A549 (cell line): ENCODE data around the gene KIF5A. TPM values are rescaled to one million over a fixed set of nuclear protein-coding genes. Genes with fewer than 3 reads are reported as not detected.

Source experiments
- ATAC-seq, 2 experiments: fragments of 200-7000 bp in 1 of 2; fragments of >200 bp in 1 of 2; cut with Nextera tagmentation in 1 of 2; cut with Tn5 transposase in 1 of 2; 3 replicates each; pipeline versions ENCODE4 v1.8.0 to v1.9.1; 2018 to 2020; ENCODE audit warnings: mild to moderate bottlenecking in 1 of 2, moderate library complexity in 1 of 2
- CTCF ChIA-PET: fragments of 300-600 bp; sonication (Branson Sonifier 250); formaldehyde crosslinking; extraction: SDS; loops from one replicate; lab custom pipeline; 2021; ENCODE audit warnings: antibody characterized with exemption, inconsistent platforms; lab: Yijun Ruan, JAX
- POLR2A ChIA-PET: fragments of 350-600 bp; formaldehyde crosslinking; extraction: SDS; loops from one replicate; lab custom pipeline; 2021; ENCODE audit warnings: antibody characterized with exemption, inconsistent platforms; lab: Yijun Ruan, JAX
- DNase-seq, 2 experiments: peaks; one replicate each; pipeline versions ENCODE4 v3.0.0 to v3.0.0-alpha.2; 2011 to 2016; ENCODE audit warnings: low read depth in 1 of 2, low spot score in 1 of 2
- FAIRE-seq: peaks from 2 replicates; lab custom pipeline; 2011; peaks lifted over from hg19 to GRCh38; lab: Jason Lieb, UNC
- H3K27ac ChIP-seq, 2 experiments: fragments of >200 bp; sonication (Bioruptor Twin); formaldehyde crosslinking; 3 replicates each; pipeline ENCODE4 v1.5.1; 2016 to 2017
- H3K4me1 ChIP-seq: fragments of >200 bp; sonication (Bioruptor Twin); formaldehyde crosslinking; 3 replicates; pipeline ENCODE4 v1.6.1; 2016
- H3K4me2 ChIP-seq: fragments of >200 bp; sonication (Bioruptor Twin); formaldehyde crosslinking; 3 replicates; pipeline ENCODE4 v1.6.1; 2016
- H3K4me3 ChIP-seq: fragments of >200 bp; sonication (Bioruptor Twin); formaldehyde crosslinking; 3 replicates; pipeline ENCODE4 v1.5.1; 2016
- H3K9me3 ChIP-seq: fragments of >200 bp; sonication (Bioruptor Twin); formaldehyde crosslinking; 3 replicates; pipeline ENCODE4 v1.6.1; 2016
- BHLHE40 ChIP-seq: IDR thresholded peaks from 2 replicates; pipeline ENCODE4 v1.6.1; 2012; ENCODE audit warnings: low read depth, low read length, inconsistent platforms
- CBX8 ChIP-seq: fragments of 200-600 bp; sonication (generic); IDR thresholded peaks from 2 replicates; pipeline ENCODE4 v1.6.1; 2016
- CEBPB ChIP-seq, 2 experiments: fragments of >200 bp in 1 of 2; sonication (Bioruptor Twin) in 1 of 2; formaldehyde crosslinking in 1 of 2; IDR thresholded peaks; 2 replicates each; pipeline ENCODE4 v1.6.1; 2012 to 2016
- CHD4 ChIP-seq: fragments of 200-600 bp; sonication (generic); IDR thresholded peaks from 2 replicates; pipeline ENCODE4 v1.6.1; 2016; ENCODE audit warnings: antibody characterized with exemption, mild to moderate bottlenecking, borderline replicate concordance
- EHF ChIP-seq: fragments of 250-450 bp; sonication (Bioruptor Pico); IDR thresholded peaks from 2 replicates; pipeline ENCODE4 v1.5.0; 2020; ENCODE audit warnings: mild to moderate bottlenecking
- EP300 ChIP-seq, 2 experiments: fragments of >200 bp; sonication (Bioruptor Twin); formaldehyde crosslinking; IDR thresholded peaks; 2 replicates in 1 of 2; 3 replicates in 1 of 2; pipeline ENCODE4 v1.6.1; 2016 to 2017
- ESRRA ChIP-seq: fragments of 150-350 bp; IDR thresholded peaks from 2 replicates; pipeline ENCODE4 v1.6.1; 2014; ENCODE audit warnings: mild to moderate bottlenecking, low read length, borderline replicate concordance
- FOSL2 ChIP-seq, 2 experiments: fragments of 450-650 bp in 1 of 2; fragments of >200 bp in 1 of 2; sonication (Bioruptor Twin) in 1 of 2; formaldehyde crosslinking; IDR thresholded peaks; 2 replicates each; pipeline versions ENCODE4 v1.5.0 to v1.6.1; 2016 to 2020; ENCODE audit warnings: mild to moderate bottlenecking in 1 of 2, moderate library complexity in 1 of 2
- GATA3 ChIP-seq: IDR thresholded peaks from 2 replicates; pipeline ENCODE4 v1.6.1; 2012; ENCODE audit warnings: borderline replicate concordance
- HOXB13 ChIP-seq: fragments of 250-450 bp; sonication (Bioruptor Pico); IDR thresholded peaks from 2 replicates; pipeline ENCODE4 v1.5.0; 2020; ENCODE audit warnings: low read depth, mild to moderate bottlenecking, moderate library complexity
- HOXB5 ChIP-seq: fragments of 250-450 bp; sonication (Bioruptor Pico); IDR thresholded peaks from 2 replicates; pipeline ENCODE4 v1.5.0; 2020; ENCODE audit warnings: mild to moderate bottlenecking, moderate library complexity
- JUN ChIP-seq, 2 experiments: fragments of >200 bp; sonication (Bioruptor Twin); formaldehyde crosslinking; IDR thresholded peaks; 2 replicates in 1 of 2; 3 replicates in 1 of 2; pipeline ENCODE4 v1.6.1; 2016 to 2017
- MAFK ChIP-seq: fragments of 450-650 bp; IDR thresholded peaks from 2 replicates; pipeline ENCODE4 v1.6.1; 2014; ENCODE audit not compliant: partially characterized antibody
- POLR2A ChIP-seq: IDR thresholded peaks from 2 replicates; pipeline ENCODE4 v1.6.1; 2012; ENCODE audit warnings: mild to moderate bottlenecking, low read length
- POLR2AphosphoS2 ChIP-seq: conservative IDR thresholded peaks from 2 replicates; pipeline ENCODE4 v1.6.1; 2012; ENCODE audit warnings: low read length, improper control_type of control experiment, inconsistent platforms
- RARB ChIP-seq: fragments of 250-450 bp; sonication (Bioruptor Pico); IDR thresholded peaks from 2 replicates; pipeline ENCODE4 v1.8.0; 2021; ENCODE audit warnings: mild to moderate bottlenecking, moderate library complexity
- RNF2 ChIP-seq: fragments of 200-600 bp; sonication (generic); IDR thresholded peaks from 2 replicates; pipeline ENCODE4 v1.6.1; 2016; ENCODE audit warnings: low read depth, mild to moderate bottlenecking, antibody characterized with exemption, moderate library complexity, borderline replicate concordance
- SMC3 ChIP-seq: fragments of >200 bp; sonication (Bioruptor Twin); formaldehyde crosslinking; IDR thresholded peaks from 3 replicates; pipeline ENCODE4 v1.6.1; 2018; ENCODE audit warnings: inconsistent platforms
- ZC3H11A ChIP-seq: fragments of 450-650 bp; IDR thresholded peaks from 2 replicates; pipeline ENCODE4 v1.6.1; 2014; ENCODE audit warnings: antibody characterized with exemption, mild to moderate bottlenecking
- ZFP36 ChIP-seq: fragments of 450-650 bp; IDR thresholded peaks from 2 replicates; pipeline ENCODE4 v1.6.1; 2014; ENCODE audit warnings: borderline replicate concordance; ENCODE audit not compliant: partially characterized antibody
- ZNF302 ChIP-seq: fragments of 250-450 bp; sonication (Bioruptor Pico); IDR thresholded peaks from 2 replicates; pipeline ENCODE4 v1.9.0; 2021; ENCODE audit warnings: inconsistent platforms, mild to moderate bottlenecking, moderate library complexity
- ZSCAN20 ChIP-seq: fragments of 250-450 bp; sonication (Bioruptor Pico); IDR thresholded peaks from 2 replicates; pipeline ENCODE4 v1.8.0; 2022; ENCODE audit warnings: mild to moderate bottlenecking, moderate library complexity
- WGBS: methylation state at CpG from one replicate; pipeline ENCODE4 v1.1.6; 2017; ENCODE audit errors: missing lambda C conversion rate; 5-methylcytosine and 5-hydroxymethylcytosine counted together
- polyA plus RNA-seq, 4 experiments: library from polyadenylated mRNA; depleted of rRNA in 3 of 4; stranded (reverse); fragments of >200 nt; fragmentation: RNase III in 1 of 4; extraction: RNeasy Plus Mini Kit Qiagen cat#74134 plus additional on column Dnase treatment in 1 of 4; gene quantifications; 2 replicates in 3 of 4; 3 replicates in 1 of 4; pipeline ENCODE4 v1.2.3, GENCODE V29; 2011 to 2017
- TF ChIP-seq, protein P1 (sequence below): IDR thresholded peaks from 2 replicates; pipeline ENCODE4 v1.6.1; 2012
- TF ChIP-seq, protein P2 (sequence below): fragments of 250-450 bp; sonication (Bioruptor Pico); IDR thresholded peaks from 2 replicates; pipeline ENCODE4 v1.5.0; 2020; ENCODE audit warnings: low read depth, mild to moderate bottlenecking, moderate library complexity
- TF ChIP-seq, protein P3 (sequence below): IDR thresholded peaks from 2 replicates; pipeline ENCODE4 v1.6.1; 2012; ENCODE audit warnings: low read depth, borderline replicate concordance
- TF ChIP-seq, protein P4 (sequence below): fragments of 250-450 bp; sonication (Bioruptor Pico); IDR thresholded peaks from 2 replicates; pipeline ENCODE4 v1.5.0; 2021; ENCODE audit warnings: mild to moderate bottlenecking, moderate library complexity, borderline replicate concordance
- TF ChIP-seq, protein P5 (sequence below): fragments of >200 bp; sonication (Bioruptor Twin); formaldehyde crosslinking; IDR thresholded peaks from 2 replicates; pipeline ENCODE4 v1.6.1; 2016
- TF ChIP-seq, protein P6 (sequence below): fragments of 450-650 bp; IDR thresholded peaks from 2 replicates; pipeline ENCODE4 v1.6.1; 2014; ENCODE audit warnings: antibody characterized with exemption

Gene KIF5A
- polyA plus RNA-seq, 2 of the 4 experiments (the other 2 are of a cell fraction), result 0.61 to 0.89 TPM

DNA sequence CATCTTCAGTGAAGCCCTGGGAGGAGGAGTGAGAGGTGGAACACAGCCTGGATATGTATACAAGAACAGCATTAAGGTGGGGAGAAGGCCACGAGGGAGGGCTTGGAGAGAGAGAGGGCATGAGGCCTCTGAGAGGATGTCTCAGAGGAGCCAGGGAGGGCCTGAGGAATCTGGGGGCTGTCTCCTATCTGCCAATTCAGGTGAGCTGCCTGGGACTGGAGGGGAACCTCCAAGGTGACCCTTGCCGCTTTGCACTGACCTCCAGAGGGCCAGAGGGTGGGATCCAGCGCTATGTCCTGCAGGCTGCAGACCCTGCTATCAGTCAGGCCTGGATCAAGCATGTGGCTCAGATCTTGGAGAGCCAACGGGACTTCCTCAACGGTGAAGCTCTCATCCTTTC lies 65.8 kb downstream of the KIF5A start:
- FAIRE-seq (no peak), DNase-seq (no peak), ATAC-seq (no peak)
- H3K4me1 ChIP-seq, result peaks cover 13% of the 10 kb centered on the region; the same call in 2 of the 3 replicates
- no peak overlapping the region for H3K4me3 ChIP-seq
- ChIA-PET POLR2A (no interaction called here), CTCF (interaction anchor here (0.7 to 20.9 kb wide), 6 partner anchors 10 to 308 kb away, joined by 3 to 336 read pairs (median 4); partner anchors contain the start of genes B4GALNT1 and GLI1)
- no peak overlapping the region for H3K27ac ChIP-seq
- H3K9me3 ChIP-seq, result no peaks in the 10 kb centered on the region
- WGBS, result 80% methylated on average over 5 of the region's 5 CpGs
- no peak overlapping the region for H3K4me2 ChIP-seq
- no peak for TF ChIP-seq POLR2A
- TF ChIP-seq CHD4, result no peak
- no peak for TF ChIP-seq POLR2AphosphoS2
- no peak for TF ChIP-seq HOXB5
- no peak for TF ChIP-seq ZNF302 (CRISPR knock-in tag)
- TF ChIP-seq ZSCAN20, result no peak
- no peak for TF ChIP-seq GATA3
- no peak for TF ChIP-seq ZC3H11A
- TF ChIP-seq EP300 (IDR thresholded peaks at IDR 0.05), result no peak
- no peak for TF ChIP-seq RNF2
- TF ChIP-seq CBX8, result no peak
- TF ChIP-seq HOXB13 (CRISPR knock-in tag), result no peak
- no peak for TF ChIP-seq JUN (IDR thresholded peaks at IDR 0.05)
- TF ChIP-seq BHLHE40, result no peak
- no peak for TF ChIP-seq EHF

DNA sequence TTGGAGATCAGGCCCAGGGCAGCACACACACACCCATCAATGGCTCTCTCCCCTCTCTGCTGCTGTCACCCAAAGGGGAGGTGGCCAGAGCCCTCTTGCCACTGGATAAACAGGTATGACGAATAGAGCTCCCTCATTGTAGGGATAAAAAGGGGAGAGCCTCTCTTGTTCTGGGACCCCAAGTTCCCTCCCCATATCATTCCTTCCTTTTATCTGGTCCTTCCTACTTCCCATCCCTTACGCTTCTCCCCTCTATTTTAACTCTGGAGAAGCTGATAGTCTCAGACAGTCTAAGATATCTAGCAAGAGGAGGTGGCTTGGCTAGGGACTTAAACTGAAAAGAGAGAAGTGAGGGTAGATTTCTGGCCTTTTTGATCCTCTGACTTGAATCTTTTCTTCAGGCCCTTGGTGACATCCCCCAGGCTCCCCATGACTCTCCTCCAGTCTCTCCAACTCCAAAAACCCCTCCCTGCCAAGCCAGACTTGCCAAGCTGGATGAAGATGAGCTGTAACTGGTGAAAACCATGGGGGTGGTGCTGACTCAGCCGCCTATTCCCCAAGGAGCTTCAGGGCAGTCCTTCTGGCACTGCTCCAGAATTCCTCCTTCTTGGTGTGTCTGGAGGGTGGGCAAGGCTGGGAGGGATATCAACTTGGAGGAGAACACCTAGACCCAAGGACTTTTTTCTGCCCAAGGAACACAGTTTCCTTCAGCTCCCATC lies 66.7 kb downstream of the KIF5A start:
- H3K27ac ChIP-seq, result no peak overlapping the region
- ATAC-seq, result no peak
- CTCF ChIA-PET, result interaction anchor here (20.9 kb wide), 1 partner anchor 35 kb away, joined by 336 read pairs; no protein-coding TSS in a partner anchor

More for the DNA sequence above, 66.7 kb downstream of the KIF5A start:
- H3K4me1 ChIP-seq, result peaks cover 16% of the 10 kb centered on the region; the same call in 1 of the 3 replicates
- 78% methylated on average over 3 of the region's 3 CpGs for WGBS
- no peak for DNase-seq
- H3K9me3 ChIP-seq, result no peaks in the 10 kb centered on the region
- POLR2A ChIA-PET, result no interaction called here
- H3K4me2 ChIP-seq, result no peak overlapping the region
- FAIRE-seq, result no peak
- H3K4me3 ChIP-seq, result no peak overlapping the region
- TF ChIP-seq EP300 (IDR thresholded peaks at IDR 0.05) (no peak), POLR2AphosphoS2 (no peak), HOXB13 (CRISPR knock-in tag) (no peak), HOXB5 (no peak), CHD4 (no peak), CBX8 (no peak), FOSL2 (IDR thresholded peaks at IDR 0.05) (no peak), FOSL2 (CRISPR knock-in tag; IDR thresholded peaks at IDR 0.05) (no peak), ZFP36 (no peak), ESRRA (no peak), MAFK (no peak), CEBPB (IDR thresholded peaks at IDR 0.05) (no peak), JUN (IDR thresholded peaks at IDR 0.05) (no peak), RARB (CRISPR knock-in tag) (no peak), SMC3 (no peak)
- TF ChIP-seq, protein P1, sequence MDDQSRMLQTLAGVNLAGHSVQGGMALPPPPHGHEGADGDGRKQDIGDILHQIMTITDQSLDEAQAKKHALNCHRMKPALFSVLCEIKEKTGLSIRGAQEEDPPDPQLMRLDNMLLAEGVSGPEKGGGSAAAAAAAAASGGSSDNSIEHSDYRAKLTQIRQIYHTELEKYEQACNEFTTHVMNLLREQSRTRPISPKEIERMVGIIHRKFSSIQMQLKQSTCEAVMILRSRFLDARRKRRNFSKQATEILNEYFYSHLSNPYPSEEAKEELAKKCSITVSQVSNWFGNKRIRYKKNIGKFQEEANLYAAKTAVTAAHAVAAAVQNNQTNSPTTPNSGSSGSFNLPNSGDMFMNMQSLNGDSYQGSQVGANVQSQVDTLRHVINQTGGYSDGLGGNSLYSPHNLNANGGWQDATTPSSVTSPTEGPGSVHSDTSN, result no peak
- TF ChIP-seq, protein P2, sequence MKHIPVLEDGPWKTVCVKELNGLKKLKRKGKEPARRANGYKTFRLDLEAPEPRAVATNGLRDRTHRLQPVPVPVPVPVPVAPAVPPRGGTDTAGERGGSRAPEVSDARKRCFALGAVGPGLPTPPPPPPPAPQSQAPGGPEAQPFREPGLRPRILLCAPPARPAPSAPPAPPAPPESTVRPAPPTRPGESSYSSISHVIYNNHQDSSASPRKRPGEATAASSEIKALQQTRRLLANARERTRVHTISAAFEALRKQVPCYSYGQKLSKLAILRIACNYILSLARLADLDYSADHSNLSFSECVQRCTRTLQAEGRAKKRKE (CRISPR knock-in tag), result no peak
- TF ChIP-seq, protein P3, sequence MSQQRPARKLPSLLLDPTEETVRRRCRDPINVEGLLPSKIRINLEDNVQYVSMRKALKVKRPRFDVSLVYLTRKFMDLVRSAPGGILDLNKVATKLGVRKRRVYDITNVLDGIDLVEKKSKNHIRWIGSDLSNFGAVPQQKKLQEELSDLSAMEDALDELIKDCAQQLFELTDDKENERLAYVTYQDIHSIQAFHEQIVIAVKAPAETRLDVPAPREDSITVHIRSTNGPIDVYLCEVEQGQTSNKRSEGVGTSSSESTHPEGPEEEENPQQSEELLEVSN, result no peak
- TF ChIP-seq, protein P4, sequence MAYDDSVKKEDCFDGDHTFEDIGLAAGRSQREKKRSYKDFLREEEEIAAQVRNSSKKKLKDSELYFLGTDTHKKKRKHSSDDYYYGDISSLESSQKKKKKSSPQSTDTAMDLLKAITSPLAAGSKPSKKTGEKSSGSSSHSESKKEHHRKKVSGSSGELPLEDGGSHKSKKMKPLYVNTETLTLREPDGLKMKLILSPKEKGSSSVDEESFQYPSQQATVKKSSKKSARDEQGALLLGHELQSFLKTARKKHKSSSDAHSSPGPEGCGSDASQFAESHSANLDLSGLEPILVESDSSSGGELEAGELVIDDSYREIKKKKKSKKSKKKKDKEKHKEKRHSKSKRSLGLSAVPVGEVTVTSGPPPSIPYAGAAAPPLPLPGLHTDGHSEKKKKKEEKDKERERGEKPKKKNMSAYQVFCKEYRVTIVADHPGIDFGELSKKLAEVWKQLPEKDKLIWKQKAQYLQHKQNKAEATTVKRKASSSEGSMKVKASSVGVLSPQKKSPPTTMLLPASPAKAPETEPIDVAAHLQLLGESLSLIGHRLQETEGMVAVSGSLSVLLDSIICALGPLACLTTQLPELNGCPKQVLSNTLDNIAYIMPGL (CRISPR knock-in tag), result no peak
- TF ChIP-seq, protein P5, sequence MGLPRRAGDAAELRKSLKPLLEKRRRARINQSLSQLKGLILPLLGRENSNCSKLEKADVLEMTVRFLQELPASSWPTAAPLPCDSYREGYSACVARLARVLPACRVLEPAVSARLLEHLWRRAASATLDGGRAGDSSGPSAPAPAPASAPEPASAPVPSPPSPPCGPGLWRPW, result no peak
- TF ChIP-seq, protein P6, sequence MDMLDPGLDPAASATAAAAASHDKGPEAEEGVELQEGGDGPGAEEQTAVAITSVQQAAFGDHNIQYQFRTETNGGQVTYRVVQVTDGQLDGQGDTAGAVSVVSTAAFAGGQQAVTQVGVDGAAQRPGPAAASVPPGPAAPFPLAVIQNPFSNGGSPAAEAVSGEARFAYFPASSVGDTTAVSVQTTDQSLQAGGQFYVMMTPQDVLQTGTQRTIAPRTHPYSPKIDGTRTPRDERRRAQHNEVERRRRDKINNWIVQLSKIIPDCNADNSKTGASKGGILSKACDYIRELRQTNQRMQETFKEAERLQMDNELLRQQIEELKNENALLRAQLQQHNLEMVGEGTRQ, result no peak
